ENCODE data around the gene PTPRA.

DNA sequence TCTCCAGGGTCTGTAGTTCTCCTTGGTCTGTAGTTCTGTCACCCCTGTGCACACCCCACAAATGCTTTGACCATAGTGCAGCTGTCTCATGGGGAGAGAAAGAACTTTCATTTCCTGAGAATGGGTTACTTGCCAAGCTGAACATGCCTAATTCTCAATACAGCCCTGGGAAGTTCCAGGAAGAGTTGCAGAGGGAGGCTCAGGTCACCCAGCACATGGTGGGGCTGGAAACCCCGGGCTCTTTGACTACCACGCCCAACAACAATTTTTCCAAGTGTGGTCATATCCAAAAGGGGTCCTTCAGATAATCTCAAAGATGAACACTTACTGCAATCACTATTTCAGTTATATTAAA, 2.2 kb upstream of the PTPRA start:
- TF ChIP-seq POLR2A (IDR thresholded peaks at IDR 0.05): no peak
- TF ChIP-seq, protein P1, sequence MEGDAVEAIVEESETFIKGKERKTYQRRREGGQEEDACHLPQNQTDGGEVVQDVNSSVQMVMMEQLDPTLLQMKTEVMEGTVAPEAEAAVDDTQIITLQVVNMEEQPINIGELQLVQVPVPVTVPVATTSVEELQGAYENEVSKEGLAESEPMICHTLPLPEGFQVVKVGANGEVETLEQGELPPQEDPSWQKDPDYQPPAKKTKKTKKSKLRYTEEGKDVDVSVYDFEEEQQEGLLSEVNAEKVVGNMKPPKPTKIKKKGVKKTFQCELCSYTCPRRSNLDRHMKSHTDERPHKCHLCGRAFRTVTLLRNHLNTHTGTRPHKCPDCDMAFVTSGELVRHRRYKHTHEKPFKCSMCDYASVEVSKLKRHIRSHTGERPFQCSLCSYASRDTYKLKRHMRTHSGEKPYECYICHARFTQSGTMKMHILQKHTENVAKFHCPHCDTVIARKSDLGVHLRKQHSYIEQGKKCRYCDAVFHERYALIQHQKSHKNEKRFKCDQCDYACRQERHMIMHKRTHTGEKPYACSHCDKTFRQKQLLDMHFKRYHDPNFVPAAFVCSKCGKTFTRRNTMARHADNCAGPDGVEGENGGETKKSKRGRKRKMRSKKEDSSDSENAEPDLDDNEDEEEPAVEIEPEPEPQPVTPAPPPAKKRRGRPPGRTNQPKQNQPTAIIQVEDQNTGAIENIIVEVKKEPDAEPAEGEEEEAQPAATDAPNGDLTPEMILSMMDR (IDR thresholded peaks at IDR 0.05): no peak

All from thyroid gland (tissue), 4 donors.